GM21576 (cell line): ENCODE results near the gene MPZL2.

ENCODE experiments used
- ATAC-seq: cut with Tn5 transposase; IDR thresholded peaks from one replicate; pipeline ENCODE4 v1.9.1; 2021; ENCODE audit warnings: mild to moderate bottlenecking, moderate library complexity; ENCODE audit not compliant: unreplicated experiment

Gene MPZL2

GRCh38 chr11:118223570-118223969 lies 40.5 kb downstream of the MPZL2 start:
- no peak for ATAC-seq

- no peak for ATAC-seq
Measured at GRCh38 chr11:118222437-118222836, 41.7 kb downstream of the MPZL2 start.

DNA sequence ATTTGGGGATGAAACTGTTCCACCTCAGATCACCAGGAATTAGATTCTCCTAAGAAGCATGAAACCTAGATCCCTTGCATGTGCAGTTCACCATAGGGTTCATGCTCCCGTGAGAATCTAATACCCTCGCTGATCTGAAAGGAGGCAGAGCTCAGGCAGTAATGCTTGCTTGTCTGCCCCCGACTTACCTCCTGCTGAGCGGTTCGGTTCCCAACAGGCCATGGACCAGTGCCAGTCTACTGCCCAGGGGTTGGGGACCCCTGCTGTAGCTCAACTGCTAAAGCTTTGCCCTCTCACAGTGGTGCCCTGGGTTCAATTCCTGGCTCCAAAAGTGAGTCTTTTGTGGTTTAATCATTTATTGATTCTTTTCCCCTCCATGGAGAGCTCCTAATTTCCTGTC lies 42.7 kb downstream of the MPZL2 start:
- ATAC-seq, result no peak

DNA sequence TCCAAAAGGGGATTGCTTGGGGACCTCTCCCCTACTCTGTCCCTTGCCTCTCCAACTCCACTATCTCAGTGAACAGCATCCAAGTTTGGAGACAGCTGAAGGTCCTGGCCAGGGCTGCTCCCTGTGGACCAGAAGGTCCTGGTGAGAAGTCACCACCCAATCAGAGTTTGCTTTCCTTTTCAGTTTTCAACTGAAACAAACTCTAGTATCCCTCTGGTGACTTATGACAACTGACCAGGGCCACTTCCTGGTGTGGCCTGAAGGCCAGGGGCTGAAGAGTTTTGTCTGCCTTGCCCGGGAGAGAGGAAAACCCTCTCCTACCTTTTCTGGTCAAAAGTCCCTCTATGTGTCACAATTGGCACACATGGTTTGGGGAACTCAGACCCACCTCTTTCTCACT lies 44.4 kb downstream of the MPZL2 start:
- ATAC-seq, result no peak

GRCh38 chr11:118219244-118219643 lies 44.9 kb downstream of the MPZL2 start:
- ATAC-seq, result no peak

- ATAC-seq, result no peak
Measured at GRCh38 chr11:118217575-118217974, 46.5 kb downstream of the MPZL2 start.

DNA sequence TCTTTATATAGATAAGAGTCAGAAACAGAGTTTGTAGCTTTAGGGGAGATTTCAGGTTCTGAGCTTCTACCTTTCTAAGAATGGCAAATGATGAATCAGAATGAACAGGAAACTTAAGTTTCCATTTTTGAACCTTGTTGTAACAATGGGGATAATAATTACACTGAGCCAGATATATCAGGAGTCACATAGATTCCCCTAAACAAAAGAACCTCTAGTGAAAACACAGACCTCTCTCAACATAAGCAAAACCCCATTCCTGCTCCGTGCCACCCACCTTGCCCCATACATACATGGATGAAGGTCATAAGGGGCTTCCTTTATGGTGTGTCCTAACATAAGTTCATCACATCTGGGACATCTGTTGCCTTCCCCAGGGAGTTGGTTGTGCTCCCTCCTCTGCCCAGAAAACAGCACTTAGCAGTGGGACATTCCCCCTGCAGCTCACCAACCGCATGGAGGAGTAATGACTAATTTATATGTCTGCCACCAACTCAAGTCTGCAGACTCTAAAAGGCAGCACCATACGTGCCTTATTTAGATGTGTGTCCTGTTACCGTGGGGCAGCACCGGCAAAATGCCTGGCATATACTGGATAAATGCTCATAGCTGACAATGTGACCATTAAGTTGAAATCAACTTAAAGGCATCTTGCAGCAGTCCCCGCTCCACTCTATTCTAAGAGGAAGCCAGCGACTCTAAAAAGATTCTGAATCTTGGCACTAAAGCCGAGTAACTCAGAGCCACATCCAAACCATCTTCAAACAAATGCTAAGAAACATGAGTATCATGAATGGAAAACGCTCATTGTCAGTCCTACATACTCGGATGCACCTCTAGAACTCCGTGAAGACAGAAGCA lies 47.2 kb downstream of the MPZL2 start:
- ATAC-seq, result no peak

DNA sequence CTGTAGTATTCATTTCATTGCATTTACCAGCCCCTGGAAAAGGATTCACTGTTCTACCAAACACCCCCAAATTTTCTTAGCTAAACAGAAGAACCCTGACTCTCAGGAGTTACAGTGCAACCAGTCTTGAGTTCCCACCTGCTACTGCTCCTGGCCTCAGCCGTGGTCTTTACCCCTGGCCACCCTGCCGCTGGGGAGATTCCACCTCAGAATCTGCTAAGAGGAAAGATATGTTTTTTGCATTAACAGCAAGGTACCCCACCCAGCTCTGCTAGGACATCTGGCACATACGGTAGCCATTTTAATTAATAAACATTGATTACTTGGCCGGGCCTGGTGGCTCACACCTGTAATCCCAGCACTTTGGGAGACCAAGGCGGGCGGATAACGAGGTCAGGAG lies 48.3 kb downstream of the MPZL2 start:
- no peak for ATAC-seq

GRCh38 chr11:118215262-118215661 lies 48.8 kb downstream of the MPZL2 start:
- no peak for ATAC-seq

DNA sequence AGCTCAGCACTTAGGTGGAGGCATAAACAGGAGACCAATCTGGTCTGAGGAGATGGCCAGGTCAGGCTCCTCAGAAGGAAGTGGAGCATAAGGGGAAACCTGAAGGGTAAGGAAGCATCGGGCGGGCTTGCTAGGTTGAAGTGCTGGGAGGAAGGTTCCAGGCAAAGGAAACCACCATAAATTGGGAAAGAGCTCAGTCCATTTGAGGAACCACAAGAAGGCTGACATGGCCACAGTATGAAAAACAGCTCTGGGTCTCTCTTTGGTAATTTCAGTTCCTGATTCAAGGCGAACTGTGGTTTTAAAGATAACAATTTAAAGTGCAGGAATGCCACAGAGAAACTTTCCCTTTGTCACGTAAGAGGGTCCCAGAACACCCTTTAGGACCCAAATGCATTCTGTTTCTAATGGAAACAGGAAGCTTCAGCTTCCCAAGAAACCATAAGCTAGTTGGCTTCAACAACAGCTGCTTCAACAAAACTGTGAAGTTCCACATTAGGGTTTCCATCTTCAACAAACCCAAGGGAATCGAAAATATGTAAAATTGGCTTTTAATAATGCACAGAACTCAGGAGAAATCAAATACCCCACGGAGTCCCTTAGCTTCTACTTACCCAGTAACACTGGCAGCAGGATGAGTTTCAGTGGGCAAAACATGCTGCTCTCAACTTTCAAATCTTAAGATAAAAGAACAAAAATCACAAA lies 49.7 kb downstream of the MPZL2 start:
- ATAC-seq, result no peak

GRCh38 chr11:118213781-118214180 lies 50.3 kb downstream of the MPZL2 start:
- ATAC-seq, result no peak

DNA sequence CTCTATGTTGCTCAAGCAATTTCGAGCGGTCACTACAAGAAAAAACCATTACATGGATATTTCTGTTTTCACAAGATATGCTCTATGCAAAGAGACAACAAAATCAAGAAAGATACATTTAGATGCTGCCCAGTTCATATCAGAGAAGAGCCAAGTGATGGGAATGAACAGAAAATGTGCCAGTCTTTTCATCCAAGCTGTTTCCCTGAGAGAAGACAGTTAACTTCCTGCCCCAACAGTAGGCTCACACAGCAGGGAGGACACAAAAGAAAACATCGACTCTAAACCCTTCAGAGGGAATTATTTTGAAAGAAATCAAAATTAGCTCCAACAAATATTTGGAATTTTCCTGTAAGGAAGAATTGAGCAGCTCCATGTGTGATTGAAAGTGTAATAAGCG lies 50.9 kb downstream of the MPZL2 start:
- ATAC-seq, result no peak

- no peak for ATAC-seq
Measured at GRCh38 chr11:118212781-118213191, 51.3 kb downstream of the MPZL2 start.

- no peak for ATAC-seq
Measured at GRCh38 chr11:118212131-118212725, 51.9 kb downstream of the MPZL2 start.

DNA sequence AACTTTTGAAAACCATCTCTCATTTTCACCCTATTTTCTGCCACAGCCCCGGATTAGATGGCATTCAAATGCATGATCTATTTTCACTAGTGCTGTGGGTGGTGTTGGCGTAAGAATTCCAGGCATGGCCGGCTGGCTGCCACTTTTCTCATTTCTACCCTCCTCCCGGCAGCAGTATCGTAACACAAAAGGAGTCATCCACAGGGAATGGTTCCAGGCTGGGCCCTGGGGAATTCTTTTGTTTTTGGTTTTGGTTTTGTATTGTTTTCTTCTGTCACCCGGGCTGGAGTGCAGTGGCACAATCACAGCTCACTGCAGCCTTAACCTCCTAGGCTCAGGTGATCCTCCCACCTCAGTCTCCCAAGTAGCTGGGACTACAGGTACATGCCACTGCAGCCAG lies 53.1 kb downstream of the MPZL2 start:
- ATAC-seq, result no peak

- ATAC-seq, result no peak
Measured at GRCh38 chr11:118210323-118210722, 53.8 kb downstream of the MPZL2 start.

- ATAC-seq, result no peak
Measured at GRCh38 chr11:118209033-118209432, 55.1 kb downstream of the MPZL2 start.

DNA sequence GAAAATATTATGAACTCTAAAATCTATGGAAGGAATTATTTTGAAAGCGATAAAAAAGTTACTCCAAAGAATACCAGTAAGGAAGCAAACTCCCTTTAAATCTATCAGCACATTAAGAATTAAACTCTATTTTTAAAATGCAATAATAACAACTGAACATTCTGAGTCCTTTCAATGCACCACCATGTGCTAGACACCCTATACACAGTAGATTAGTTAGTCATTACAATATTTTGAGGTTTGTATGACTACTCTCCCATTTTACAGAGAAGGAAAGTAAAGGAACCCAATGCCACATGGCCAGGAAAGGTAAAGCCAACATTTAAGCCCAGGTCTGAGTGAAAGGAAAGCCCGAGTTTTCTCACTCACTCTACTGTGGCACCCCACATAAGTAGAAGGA lies 57.0 kb downstream of the MPZL2 start:
- no peak for ATAC-seq

GRCh38 chr11:118206391-118207031 lies 57.6 kb downstream of the MPZL2 start:
- no peak for ATAC-seq

GRCh38 chr11:118205606-118206378 lies 58.3 kb downstream of the MPZL2 start:
- no peak for ATAC-seq
